Measurements from ENCODE around the gene ERCC8.
"Not testable (repeated sequence)": the region's sequence is repeated elsewhere in the genome, so short reads cannot be mapped to it uniquely, and the experiment has no call there.

ERCC8 gene

GRCh38 chr5:60944904-60945812, at the start of gene ERCC8, which contains the start of gene NDUFAF2:
Gene ERCC8, minus strand, starts transcription at chr5:60945070. Its CDS starts 62 bp downstream, at chr5:60945008.
Gene NDUFAF2, plus strand, starts transcription at chr5:60945205. Its CDS starts 51 bp downstream, at chr5:60945256.
- H3K4me1 ChIP-seq (ENCODE audit: insufficient read depth, low read length): no peaks in the 10 kb centered on the region
- H3K36me3 ChIP-seq (ENCODE audit: insufficient read depth, low read length): no peaks in the 10 kb centered on the region
- no peaks in the 10 kb centered on the region for H3K9me3 ChIP-seq (ENCODE audit: control insufficient read depth, insufficient read depth, low read length)
- peak within 1 kb of the TSS; percentile 76 for H3K9ac ChIP-seq (ENCODE audit: low read depth, low read length)

DNA sequence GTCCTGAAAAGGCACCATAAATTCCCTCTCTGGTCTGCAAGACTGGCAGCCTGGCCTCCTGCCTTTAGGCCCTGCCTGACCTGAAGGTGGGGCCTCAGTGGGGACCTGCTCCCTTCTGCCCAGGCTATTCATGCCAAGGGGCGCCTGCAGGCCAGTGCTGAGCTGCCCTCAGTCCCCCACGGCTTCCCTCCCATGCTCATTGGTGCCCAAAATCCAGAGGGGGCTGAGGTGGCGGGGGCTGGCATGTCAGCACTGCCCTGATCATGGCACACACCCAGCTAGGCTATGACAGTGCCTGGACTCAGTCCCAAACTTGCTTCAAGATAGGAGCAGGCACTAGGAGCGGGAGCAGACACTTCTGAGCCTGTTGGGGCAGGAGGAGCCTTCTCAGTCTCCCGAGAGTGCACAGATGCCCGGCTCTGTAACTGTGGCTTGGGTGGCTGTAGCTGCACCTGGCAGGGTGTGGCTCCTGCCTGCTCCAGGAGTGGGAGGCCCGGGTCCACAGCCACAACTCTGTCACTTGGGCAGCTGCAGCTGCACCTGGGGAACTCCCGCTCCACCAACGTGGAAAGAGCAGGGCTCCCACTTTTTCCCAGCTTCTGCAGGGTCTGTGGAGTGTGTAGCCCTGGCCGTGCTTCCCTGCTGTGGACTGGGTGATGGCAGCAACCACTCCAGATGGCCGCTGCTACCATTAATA, 49.2 kb upstream of the ERCC8 start:
- Histone ChIP-seq H3K9ac (ENCODE audit: low read depth, low read length) (no peak overlapping the region), H3K9me3 (ENCODE audit: control insufficient read depth, insufficient read depth, low read length) (peaks cover 7% of the 10 kb centered on the region; the same call in 1 of the 2 replicates), H3K36me3 (ENCODE audit: insufficient read depth, low read length) (no peaks in the 10 kb centered on the region), H3K4me1 (ENCODE audit: insufficient read depth, low read length) (no peaks in the 10 kb centered on the region)

DNA sequence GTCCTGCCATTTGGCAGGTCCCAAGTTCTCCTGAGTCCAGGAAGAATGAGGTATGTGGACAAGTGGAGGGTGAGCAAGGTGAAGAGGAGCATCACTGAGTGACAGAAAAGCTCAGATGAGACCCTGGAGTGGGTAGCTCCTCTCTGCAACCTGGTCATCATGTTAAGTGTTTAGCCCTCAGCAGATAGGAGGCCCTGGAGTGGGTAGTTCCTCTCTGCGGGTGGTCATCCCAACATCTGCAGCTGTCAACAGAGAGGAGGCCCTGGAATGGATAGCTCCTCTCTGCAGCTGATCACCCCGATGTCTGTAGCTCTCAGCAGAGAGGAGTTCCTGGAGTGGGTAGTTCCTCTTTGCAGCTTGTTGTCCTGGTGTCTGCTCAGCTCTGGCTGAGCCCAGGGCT, 48.6 kb upstream of the ERCC8 start:
- no peak overlapping the region for H3K9ac ChIP-seq (ENCODE audit: low read depth, low read length)
- H3K36me3 ChIP-seq (ENCODE audit: insufficient read depth, low read length): no peaks in the 10 kb centered on the region
- H3K9me3 ChIP-seq (ENCODE audit: control insufficient read depth, insufficient read depth, low read length): peaks cover 7% of the 10 kb centered on the region; the same call in 1 of the 2 replicates
- no peaks in the 10 kb centered on the region for H3K4me1 ChIP-seq (ENCODE audit: insufficient read depth, low read length)

GRCh38 chr5:60992871-60993270, 48.0 kb upstream of the ERCC8 start:
- Histone ChIP-seq H3K9ac (ENCODE audit: low read depth, low read length) (no peak overlapping the region), H3K4me1 (ENCODE audit: insufficient read depth, low read length) (no peaks in the 10 kb centered on the region), H3K9me3 (ENCODE audit: control insufficient read depth, insufficient read depth, low read length) (peaks cover 7% of the 10 kb centered on the region; the same call in 1 of the 2 replicates), H3K36me3 (ENCODE audit: insufficient read depth, low read length) (no peaks in the 10 kb centered on the region)

- Histone ChIP-seq H3K36me3 (ENCODE audit: insufficient read depth, low read length) (no peaks in the 10 kb centered on the region), H3K9ac (ENCODE audit: low read depth, low read length) (no peak overlapping the region), H3K9me3 (ENCODE audit: control insufficient read depth, insufficient read depth, low read length) (peaks cover 3% of the 10 kb centered on the region; the same call in 1 of the 2 replicates), H3K4me1 (ENCODE audit: insufficient read depth, low read length) (no peaks in the 10 kb centered on the region)
Observed at GRCh38 chr5:60989790-60990189, 44.9 kb upstream of the ERCC8 start.

- not testable (repeated sequence) for H3K9ac ChIP-seq (ENCODE audit: low read depth, low read length); H3K36me3 ChIP-seq (ENCODE audit: insufficient read depth, low read length); H3K9me3 ChIP-seq (ENCODE audit: control insufficient read depth, insufficient read depth, low read length); H3K4me1 ChIP-seq (ENCODE audit: insufficient read depth, low read length)
Observed at GRCh38 chr5:60982127-60982526, 37.3 kb upstream of the ERCC8 start.

DNA sequence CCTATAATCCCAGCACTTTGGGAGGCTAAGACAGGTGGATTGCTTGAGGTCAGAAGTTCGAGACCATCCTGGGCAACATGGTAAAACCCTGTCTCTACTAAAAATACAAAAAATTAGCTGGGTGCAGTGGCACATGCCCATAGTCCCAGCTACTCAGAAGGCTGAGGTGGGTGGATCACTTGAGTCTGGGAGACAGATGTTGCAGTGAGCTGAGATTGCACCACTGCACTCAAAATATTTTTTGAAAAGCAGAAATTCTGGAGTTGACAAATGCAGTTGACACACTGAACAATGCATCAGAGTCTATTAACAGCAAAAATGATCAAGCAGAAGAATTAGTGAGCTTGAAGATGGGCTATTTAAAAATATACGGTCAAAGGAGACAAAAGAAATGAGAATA, 35.6 kb upstream of the ERCC8 start:
- H3K4me1 ChIP-seq (ENCODE audit: insufficient read depth, low read length): no peaks in the 10 kb centered on the region
- H3K9ac ChIP-seq (ENCODE audit: low read depth, low read length): no peak overlapping the region
- no peaks in the 10 kb centered on the region for H3K36me3 ChIP-seq (ENCODE audit: insufficient read depth, low read length)
- H3K9me3 ChIP-seq (ENCODE audit: control insufficient read depth, insufficient read depth, low read length): no peaks in the 10 kb centered on the region

DNA sequence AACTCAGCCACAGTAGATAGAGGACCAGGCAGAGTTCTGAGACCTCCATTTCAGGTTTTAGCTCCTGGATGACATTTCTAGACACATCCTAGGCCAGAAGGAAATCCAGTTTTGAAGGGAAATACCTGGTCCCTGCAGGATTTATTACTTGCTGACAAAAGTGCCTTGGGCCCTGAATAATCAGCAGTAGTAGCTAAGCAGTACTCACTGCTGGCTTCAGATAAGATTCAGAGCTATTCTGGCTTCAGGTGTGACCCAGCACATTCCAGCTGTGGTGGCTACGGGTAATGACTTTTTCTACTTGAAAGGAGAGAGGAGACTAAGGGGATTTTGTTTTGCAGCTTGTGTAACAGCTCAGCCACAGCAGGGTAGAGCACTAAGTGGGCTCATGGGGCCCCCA, 34.1 kb upstream of the ERCC8 start:
- H3K9ac ChIP-seq (ENCODE audit: low read depth, low read length): no peak overlapping the region
- no peaks in the 10 kb centered on the region for H3K9me3 ChIP-seq (ENCODE audit: control insufficient read depth, insufficient read depth, low read length)
- no peaks in the 10 kb centered on the region for H3K36me3 ChIP-seq (ENCODE audit: insufficient read depth, low read length)
- no peaks in the 10 kb centered on the region for H3K4me1 ChIP-seq (ENCODE audit: insufficient read depth, low read length)

GRCh38 chr5:60977956-60978737, 33.3 kb upstream of the ERCC8 start:
- Histone ChIP-seq H3K9ac (ENCODE audit: low read depth, low read length) (no peak overlapping the region), H3K36me3 (ENCODE audit: insufficient read depth, low read length) (no peaks in the 10 kb centered on the region), H3K4me1 (ENCODE audit: insufficient read depth, low read length) (no peaks in the 10 kb centered on the region), H3K9me3 (ENCODE audit: control insufficient read depth, insufficient read depth, low read length) (no peaks in the 10 kb centered on the region)

GRCh38 chr5:60972231-60972630, 27.4 kb upstream of the ERCC8 start:
- H3K9ac ChIP-seq (ENCODE audit: low read depth, low read length): no peak overlapping the region
- no peaks in the 10 kb centered on the region for H3K9me3 ChIP-seq (ENCODE audit: control insufficient read depth, insufficient read depth, low read length)
- H3K4me1 ChIP-seq (ENCODE audit: insufficient read depth, low read length): no peaks in the 10 kb centered on the region
- no peaks in the 10 kb centered on the region for H3K36me3 ChIP-seq (ENCODE audit: insufficient read depth, low read length)

DNA sequence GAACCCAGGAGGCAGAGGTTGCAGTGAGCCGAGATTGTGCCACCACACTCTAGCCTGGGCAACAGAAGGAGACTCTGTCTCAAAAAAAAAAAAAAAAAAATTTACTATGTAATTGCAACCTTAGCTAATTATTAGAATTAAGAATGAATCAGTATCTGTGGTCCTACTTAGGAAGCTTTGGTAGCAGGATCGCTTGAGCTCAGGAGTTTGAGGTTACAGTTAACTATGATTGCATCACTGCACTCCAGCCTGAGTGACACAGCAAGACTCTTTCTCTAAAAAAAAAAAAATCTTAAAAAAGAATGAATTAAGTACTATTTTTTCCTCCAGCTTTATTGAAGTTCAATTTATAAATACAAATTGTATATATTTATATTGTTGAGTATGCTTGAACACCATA, 16.8 kb upstream of the ERCC8 start:
- H3K4me1 ChIP-seq (ENCODE audit: insufficient read depth, low read length): no peaks in the 10 kb centered on the region
- H3K9ac ChIP-seq (ENCODE audit: low read depth, low read length): no peak overlapping the region
- H3K36me3 ChIP-seq (ENCODE audit: insufficient read depth, low read length): no peaks in the 10 kb centered on the region
- no peaks in the 10 kb centered on the region; the same call in 1 of the 2 replicates for H3K9me3 ChIP-seq (ENCODE audit: control insufficient read depth, insufficient read depth, low read length)

DNA sequence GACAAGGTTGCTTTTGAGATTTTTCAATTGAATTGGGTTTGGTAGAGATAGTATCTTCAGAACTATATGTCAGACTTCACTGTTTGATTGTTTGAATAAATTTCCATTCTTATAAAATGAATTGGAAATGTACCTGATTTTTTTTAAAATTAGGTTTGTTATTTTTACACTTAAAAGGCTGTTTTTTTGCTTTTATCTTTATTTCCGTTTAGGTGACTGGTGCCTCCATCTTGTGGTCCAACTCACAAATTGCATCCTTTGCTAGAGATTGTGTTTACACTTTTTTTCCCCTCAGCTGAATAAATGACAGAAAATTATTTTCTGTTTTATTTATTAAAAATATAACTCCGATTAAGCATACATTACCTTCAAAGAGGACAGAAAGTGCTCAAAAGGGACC, 15.7 kb upstream of the ERCC8 start:
- Histone ChIP-seq H3K9ac (ENCODE audit: low read depth, low read length) (no peak overlapping the region), H3K4me1 (ENCODE audit: insufficient read depth, low read length) (no peaks in the 10 kb centered on the region)

DNA sequence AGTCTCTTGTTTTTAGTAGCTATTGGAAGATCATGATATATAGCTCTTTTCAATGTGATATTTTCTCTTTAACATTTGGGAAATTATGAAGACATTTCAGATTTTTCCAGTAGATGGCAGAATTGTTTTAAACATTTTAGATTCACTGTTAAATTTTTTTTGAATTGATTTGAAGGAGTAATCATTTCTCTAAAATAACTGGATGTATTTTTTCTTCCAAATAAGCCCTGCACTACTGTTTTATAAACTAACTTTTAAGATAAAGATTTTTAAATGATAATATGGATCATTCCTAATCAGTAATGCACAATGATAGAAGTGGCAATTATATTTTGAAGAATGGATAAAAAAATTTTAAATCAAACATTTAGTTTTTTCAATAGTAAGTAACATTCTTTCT, 14.3 kb upstream of the ERCC8 start:
- Histone ChIP-seq H3K9ac (ENCODE audit: low read depth, low read length) (no peak overlapping the region), H3K36me3 (ENCODE audit: insufficient read depth, low read length) (no peaks in the 10 kb centered on the region), H3K9me3 (ENCODE audit: control insufficient read depth, insufficient read depth, low read length) (no peaks in the 10 kb centered on the region), H3K4me1 (ENCODE audit: insufficient read depth, low read length) (no peaks in the 10 kb centered on the region)

More for the DNA sequence above, 15.7 kb upstream of the ERCC8 start:
- Histone ChIP-seq H3K36me3 (ENCODE audit: insufficient read depth, low read length) (no peaks in the 10 kb centered on the region), H3K9me3 (ENCODE audit: control insufficient read depth, insufficient read depth, low read length) (no peaks in the 10 kb centered on the region; the same call in 1 of the 2 replicates)

GRCh38 chr5:60958712-60959111, 13.8 kb upstream of the ERCC8 start:
- Histone ChIP-seq H3K4me1 (ENCODE audit: insufficient read depth, low read length) (no peaks in the 10 kb centered on the region), H3K9me3 (ENCODE audit: control insufficient read depth, insufficient read depth, low read length) (no peaks in the 10 kb centered on the region), H3K36me3 (ENCODE audit: insufficient read depth, low read length) (no peaks in the 10 kb centered on the region), H3K9ac (ENCODE audit: low read depth, low read length) (no peak overlapping the region)
